B cell (primary cell): ENCODE measurements around the gene KLHL30. TPM values are rescaled to one million over a fixed set of nuclear protein-coding genes. Genes with fewer than 3 reads are reported as not detected.

Experiments
- ATAC-seq: fragments of 200-7000 bp; cut with Tn5 transposase; one replicate; pipeline ENCODE4 v1.10.0; 2021; ENCODE audit warnings: low read depth, mild to moderate bottlenecking, moderate number of reproducible peaks, moderate library complexity
- CTCF ChIA-PET: fragments of 350-600 bp; sonication (Branson Sonifier 250); formaldehyde crosslinking; loops from one replicate; lab custom pipeline; 2021; ENCODE audit warnings: antibody characterized with exemption, inconsistent platforms; lab: Charles Lee
- POLR2A ChIA-PET: fragments of 350-600 bp; sonication (Branson Sonifier 250); formaldehyde crosslinking; loops from one replicate; lab custom pipeline; 2021; ENCODE audit warnings: antibody characterized with exemption; lab: Charles Lee
- DNase-seq: peaks from one replicate; pipeline ENCODE4 v3.0.0; 2013
- H2AFZ ChIP-seq: 2 replicates; pipeline ENCODE4 v1.6.1; 2012; ENCODE audit warnings: mild to moderate bottlenecking, low read depth, low read length; ENCODE audit not compliant: insufficient read depth, poor library complexity, severe bottlenecking
- H3K27ac ChIP-seq, 2 donors: 1 replicate in 1 of 2; 2 replicates in 1 of 2; pipeline ENCODE4 v1.5.1; 2012 to 2013; ENCODE audit warnings: low read length in 2 of 2, mild to moderate bottlenecking in 2 of 2, moderate library complexity in 1 of 2
- H3K27me3 ChIP-seq, 4 experiments: fragments of 200-600 bp in 1 of 4; sonication (generic) in 1 of 4; replicated peaks in 1 of 4; 1 replicate in 2 of 4; 2 replicates in 2 of 4; pipeline versions ENCODE4 v1.6.1 to v1.7.0; 2013 to 2016; ENCODE audit warnings: low read length in 3 of 4, mild to moderate bottlenecking in 2 of 4, mixed read lengths in 1 of 4, moderate library complexity in 1 of 4; ENCODE audit not compliant: insufficient read depth in 4 of 4, control insufficient read depth in 3 of 4; ENCODE audit errors: control extremely low read depth in 1 of 4
- H3K36me3 ChIP-seq, 2 experiments: replicated peaks in 1 of 2; 1 replicate in 1 of 2; 2 replicates in 1 of 2; pipeline versions ENCODE4 v1.6.1 to v1.7.1; 2013; ENCODE audit warnings: low read length in 1 of 2; ENCODE audit not compliant: insufficient read depth in 2 of 2, control insufficient read depth in 1 of 2; ENCODE audit errors: control extremely low read depth in 1 of 2, extremely low read depth in 1 of 2
- H3K4me1 ChIP-seq, 2 donors: fragments of 200-600 bp in 1 of 2; sonication (generic) in 1 of 2; 1 replicate in 1 of 2; 2 replicates in 1 of 2; pipeline versions ENCODE4 v1.5.1 to v1.6.1; 2013 to 2017; ENCODE audit warnings: low read length in 2 of 2; ENCODE audit not compliant: control insufficient read depth in 2 of 2, insufficient read depth in 2 of 2
- H3K4me2 ChIP-seq: replicated peaks from 2 replicates; pipeline ENCODE3; 2012; ENCODE audit warnings: mild to moderate bottlenecking, low read depth, low read length; ENCODE audit not compliant: poor library complexity, severe bottlenecking
- H3K4me3 ChIP-seq, 5 experiments: fragments of 200-600 bp in 1 of 5; sonication (generic) in 1 of 5; 1 replicate in 3 of 5; 2 replicates in 2 of 5; pipeline versions ENCODE4 v1.5.1 to v1.7.0; 2011 to 2016; ENCODE audit warnings: low read length in 4 of 5, mild to moderate bottlenecking in 4 of 5, low read depth in 2 of 5, control low read depth in 1 of 5, moderate library complexity in 1 of 5; ENCODE audit not compliant: insufficient read depth in 1 of 5; ENCODE audit errors: control extremely low read depth in 1 of 5, extremely low read depth in 1 of 5
- H3K79me2 ChIP-seq: fragments of 200-600 bp; sonication (generic); one replicate; pipeline ENCODE4 v1.6.0; 2016; ENCODE audit warnings: low read length; ENCODE audit not compliant: control insufficient read depth, insufficient read depth
- H3K9ac ChIP-seq: fragments of 200-600 bp; sonication (generic); 2 replicates; pipeline ENCODE4 v1.6.1; 2017; ENCODE audit warnings: mild to moderate bottlenecking, low read length, moderate library complexity
- H3K9me3 ChIP-seq, 3 donors: one replicate each; pipeline versions ENCODE4 v1.6.1 to v1.7.1; 2013; ENCODE audit warnings: low read length in 2 of 3; ENCODE audit not compliant: control insufficient read depth in 2 of 3, insufficient read depth in 1 of 3; ENCODE audit errors: control extremely low read depth in 1 of 3
- H4K20me1 ChIP-seq: 2 replicates; pipeline ENCODE4 v1.6.0; 2012; ENCODE audit warnings: mild to moderate bottlenecking, low read length; ENCODE audit not compliant: insufficient read depth, control insufficient read depth, poor library complexity, severe bottlenecking
- H3K27ac Mint-ChIP-seq: one replicate; pipeline ENCODE4 v1.8.0; 2021; ENCODE audit warnings: mixed read lengths
- H3K27me3 Mint-ChIP-seq: one replicate; pipeline ENCODE4 v1.8.0; 2021; ENCODE audit warnings: mixed read lengths
- H3K4me1 Mint-ChIP-seq: one replicate; pipeline ENCODE4 v1.8.0; 2021; ENCODE audit warnings: mixed read lengths
- H3K4me3 Mint-ChIP-seq: one replicate; pipeline ENCODE4 v1.8.0; 2021; ENCODE audit warnings: mixed read lengths
- H3K9me3 Mint-ChIP-seq: one replicate; pipeline ENCODE4 v1.8.0; 2022; ENCODE audit warnings: mixed read lengths; ENCODE audit not compliant: insufficient read depth
- EZH2 ChIP-seq: IDR thresholded peaks from 2 replicates; pipeline ENCODE4 v1.6.1; 2012; ENCODE audit warnings: borderline replicate concordance, low read depth, mild to moderate bottlenecking, moderate library complexity, low read length; ENCODE audit not compliant: insufficient read depth, poor library complexity, severe bottlenecking
- WGBS: methylation state at CpG from one replicate; pipeline ENCODE4 v1.1.5; 2013; ENCODE audit warnings: missing lambda C conversion rate; ENCODE audit not compliant: insufficient coverage; 5-methylcytosine and 5-hydroxymethylcytosine counted together
- intact Hi-C: fragments of 100-400 bp; cut with micrococcal nuclease; formaldehyde crosslinking; loops from one replicate; pipeline ENCODE4 v1.10.0; 2022
- polyA plus RNA-seq: library from polyadenylated mRNA; depleted of rRNA; stranded (reverse); fragments of >200 nt; gene quantifications from 2 replicates; pipeline ENCODE4 v1.2.3, GENCODE V29; 2012
- total RNA-seq, 2 donors: library from RNA; stranded (reverse); fragments of 120-200 nt in 1 of 2; gene quantifications; 1 replicate in 1 of 2; 2 replicates in 1 of 2; pipeline versions ENCODE4 v1.2.3 to v1.2.4, GENCODE V29; 2013 to 2022
- TF ChIP-seq, protein P1 (sequence below): fragments of 200-600 bp; IDR thresholded peaks from one replicate; pipeline ENCODE4 v1.8.0; 2022; ENCODE audit warnings: antibody characterized with exemption, mild to moderate bottlenecking

The KLHL30 gene
- total and polyA plus RNA-seq, 2 donors (not counting 1 experiment from before 2014, with no cell fraction given), result not detected

DNA sequence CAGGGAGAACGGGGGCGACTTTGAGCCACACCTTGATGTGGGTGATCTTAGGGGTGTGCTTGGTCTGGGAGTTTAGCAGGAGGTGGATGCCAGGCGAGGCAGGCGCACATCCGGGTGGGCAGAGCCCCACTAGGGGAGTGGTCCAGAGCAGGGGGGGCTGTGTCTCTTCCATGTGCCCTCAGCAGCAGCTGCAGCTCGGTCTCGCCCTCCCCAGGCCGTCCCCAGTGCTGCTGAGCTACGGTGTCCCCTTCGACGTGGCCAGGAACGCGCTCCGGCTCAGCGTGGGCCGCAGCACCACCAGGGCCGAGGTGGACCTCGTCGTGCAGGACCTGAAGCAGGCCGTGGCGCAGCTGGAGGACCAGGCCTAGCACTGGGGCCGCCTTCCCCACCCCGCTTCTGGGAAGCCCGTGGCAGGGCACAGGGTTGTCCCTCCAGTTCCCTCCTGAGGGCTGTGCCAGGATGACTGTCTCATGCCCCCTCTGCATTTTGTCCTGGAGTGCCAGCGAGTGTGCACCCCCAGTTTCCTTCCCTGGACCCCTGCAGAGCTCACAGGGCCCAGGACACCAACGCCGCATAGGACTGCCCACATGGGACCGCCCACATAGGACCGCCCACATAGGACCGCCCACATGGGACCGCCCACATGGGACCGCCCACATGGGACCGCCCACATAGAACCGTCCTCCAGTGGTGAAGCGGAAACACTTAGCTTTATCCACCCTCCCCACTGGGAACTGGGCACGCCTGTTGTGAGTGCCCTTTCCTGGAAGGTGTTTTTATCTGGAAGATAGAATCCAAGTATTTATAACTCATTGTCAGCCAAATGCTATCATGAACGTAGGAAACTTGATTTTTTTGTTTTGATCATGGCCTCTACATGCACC lies 40.2 kb upstream of the KLHL30 start:
- POLR2A ChIA-PET, result interaction anchor here (0.6 to 1.4 kb wide), 3 partner anchors 10 to 36 kb away, joined by 4 to 6 read pairs (median 4); no protein-coding TSS in a partner anchor
- TF ChIP-seq, protein P1, sequence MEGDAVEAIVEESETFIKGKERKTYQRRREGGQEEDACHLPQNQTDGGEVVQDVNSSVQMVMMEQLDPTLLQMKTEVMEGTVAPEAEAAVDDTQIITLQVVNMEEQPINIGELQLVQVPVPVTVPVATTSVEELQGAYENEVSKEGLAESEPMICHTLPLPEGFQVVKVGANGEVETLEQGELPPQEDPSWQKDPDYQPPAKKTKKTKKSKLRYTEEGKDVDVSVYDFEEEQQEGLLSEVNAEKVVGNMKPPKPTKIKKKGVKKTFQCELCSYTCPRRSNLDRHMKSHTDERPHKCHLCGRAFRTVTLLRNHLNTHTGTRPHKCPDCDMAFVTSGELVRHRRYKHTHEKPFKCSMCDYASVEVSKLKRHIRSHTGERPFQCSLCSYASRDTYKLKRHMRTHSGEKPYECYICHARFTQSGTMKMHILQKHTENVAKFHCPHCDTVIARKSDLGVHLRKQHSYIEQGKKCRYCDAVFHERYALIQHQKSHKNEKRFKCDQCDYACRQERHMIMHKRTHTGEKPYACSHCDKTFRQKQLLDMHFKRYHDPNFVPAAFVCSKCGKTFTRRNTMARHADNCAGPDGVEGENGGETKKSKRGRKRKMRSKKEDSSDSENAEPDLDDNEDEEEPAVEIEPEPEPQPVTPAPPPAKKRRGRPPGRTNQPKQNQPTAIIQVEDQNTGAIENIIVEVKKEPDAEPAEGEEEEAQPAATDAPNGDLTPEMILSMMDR, result no peak
- no peak for TF ChIP-seq EZH2
- CTCF ChIA-PET, result interaction anchor here (1.1 kb wide), 1 partner anchor 40 kb away, joined by 3 read pairs; no protein-coding TSS in a partner anchor
- Histone ChIP-seq H3K79me2 (no peaks in the 10 kb centered on the region), H3K9me3 (no peaks in the 10 kb centered on the region), H3K36me3 (no peaks in the 10 kb centered on the region), H2AFZ (no peak overlapping the region), H3K4me2 (peak overlapping the region; percentile 64), H3K9ac (peak overlapping the region; percentile 31), H3K4me3 (peak overlapping the region in 2 of 5 experiments; percentile 26 to 41), H3K27me3 (no peaks in the 10 kb centered on the region), H4K20me1 (no peaks in the 10 kb centered on the region), H3K27ac (no peak overlapping the region), H3K4me1 (peaks cover 15 to 22% of the 10 kb centered on the region in 2 donors)
- Mint-ChIP-seq H3K4me3 (peak overlapping the region; percentile 84), H3K9me3 (no peaks in the 10 kb centered on the region), H3K27ac (peak overlapping the region; percentile 88), H3K27me3 (no peaks in the 10 kb centered on the region), H3K4me1 (peaks cover 18% of the 10 kb centered on the region)
- peak; percentile 97 for ATAC-seq
- intact Hi-C loops, result loop anchor here (1.0 to 2.0 kb wide), 4 partner anchors 9 to 191 kb away; partner anchors contain the start of genes PER2 and UBE2F
- DNase-seq, result peak; percentile 73
- 85% methylated on average over 30 of the region's 37 CpGs for WGBS
